Activated B cell treated with CpG ODN at 0.5 μM for 24 hours (primary cell): ENCODE measurements around the gene GCNT2. TPM values are rescaled to one million over a fixed set of nuclear protein-coding genes. Genes with fewer than 3 reads are reported as not detected.
"Not testable (repeated sequence)": the region's sequence is repeated elsewhere in the genome, so short reads cannot be mapped to it uniquely, and the experiment has no call there.

Source experiments
- ATAC-seq: fragments of 200-7000 bp; cut with Tn5 transposase; one replicate; pipeline ENCODE4 v1.10.0; 2021; ENCODE audit warnings: low read depth, mild to moderate bottlenecking, moderate library complexity
- CTCF ChIA-PET: fragments of 350-600 bp; sonication (Branson Sonifier 250); formaldehyde crosslinking; loops from one replicate; lab custom pipeline; 2021; ENCODE audit warnings: antibody characterized with exemption; lab: Charles Lee
- POLR2A ChIA-PET: fragments of 350-600 bp; sonication (Branson Sonifier 250); formaldehyde crosslinking; loops from one replicate; lab custom pipeline; 2021; ENCODE audit warnings: antibody characterized with exemption; lab: Charles Lee
- DNase-seq: peaks from one replicate; pipeline ENCODE4 v3.0.0; 2022
- H3K27ac Mint-ChIP-seq: one replicate; pipeline ENCODE4 v1.8.0; 2020; ENCODE audit warnings: mixed read lengths
- H3K27me3 Mint-ChIP-seq: one replicate; pipeline ENCODE4 v1.8.0; 2021; ENCODE audit warnings: mixed read lengths
- H3K36me3 Mint-ChIP-seq: one replicate; pipeline ENCODE4 v1.8.0; 2021; ENCODE audit warnings: low read depth, mixed read lengths
- H3K4me1 Mint-ChIP-seq: one replicate; pipeline ENCODE4 v1.8.0; 2021; ENCODE audit warnings: mixed read lengths
- H3K4me3 Mint-ChIP-seq: one replicate; pipeline ENCODE4 v1.8.0; 2020; ENCODE audit warnings: mild to moderate bottlenecking, mixed read lengths
- H3K9me3 Mint-ChIP-seq: one replicate; pipeline ENCODE4 v1.8.0; 2020; ENCODE audit warnings: mixed read lengths
- CTCF ChIP-seq: fragments of 200-600 bp; IDR thresholded peaks from one replicate; pipeline ENCODE4 v1.8.0; 2022; ENCODE audit warnings: antibody characterized with exemption, mild to moderate bottlenecking
- intact Hi-C: fragments of 100-400 bp; cut with micrococcal nuclease; formaldehyde crosslinking; loops from one replicate; pipeline ENCODE4 v1.15.1; 2024
- total RNA-seq: library from RNA; stranded (reverse); gene quantifications from 2 replicates; pipeline ENCODE4 v1.2.3, GENCODE V29; 2022

GCNT2 gene
- total RNA-seq, 1 donor from 2014 or later = 25.9 TPM

GRCh38 chr6:10481101-10481500 is 40.0 kb upstream of the GCNT2 start:
- no peaks in the 10 kb centered on the region for H3K36me3 Mint-ChIP-seq

GRCh38 chr6:10482636-10483257 is 38.4 kb upstream of the GCNT2 start:
- POLR2A ChIA-PET = no interaction called here
- Mint-ChIP-seq H3K36me3 (no peaks in the 10 kb centered on the region), H3K9me3 (peaks cover 2% of the 10 kb centered on the region), H3K4me1 (no peaks in the 10 kb centered on the region), H3K4me3 (no peak overlapping the region), H3K27ac (no peak overlapping the region), H3K27me3 (peaks cover 11% of the 10 kb centered on the region)
- intact Hi-C loops = no loop called here
- DNase-seq = no peak
- CTCF ChIA-PET = interaction anchor here (5.0 to 5.1 kb wide), 2 partner anchors 319 to 588 kb away, joined by 61 to 89 read pairs; no protein-coding TSS in a partner anchor
- TF ChIP-seq CTCF = no peak
- no peak for ATAC-seq

More at GRCh38 chr6:10481101-10481500, 40.0 kb upstream of the GCNT2 start:
- no peak overlapping the region for H3K4me3 Mint-ChIP-seq
- intact Hi-C loops = no loop called here
- H3K27me3 Mint-ChIP-seq = peaks cover 11% of the 10 kb centered on the region
- H3K9me3 Mint-ChIP-seq = no peaks in the 10 kb centered on the region
- H3K4me1 Mint-ChIP-seq = no peaks in the 10 kb centered on the region
- CTCF ChIA-PET = interaction anchor here (0.7 to 5.1 kb wide), 5 partner anchors 29 to 703 kb away, joined by 3 to 89 read pairs (median 5); no protein-coding TSS in a partner anchor
- POLR2A ChIA-PET = no interaction called here
- no peak for TF ChIP-seq CTCF
- ATAC-seq = no peak
- no peak overlapping the region for H3K27ac Mint-ChIP-seq
- no peak for DNase-seq

DNA sequence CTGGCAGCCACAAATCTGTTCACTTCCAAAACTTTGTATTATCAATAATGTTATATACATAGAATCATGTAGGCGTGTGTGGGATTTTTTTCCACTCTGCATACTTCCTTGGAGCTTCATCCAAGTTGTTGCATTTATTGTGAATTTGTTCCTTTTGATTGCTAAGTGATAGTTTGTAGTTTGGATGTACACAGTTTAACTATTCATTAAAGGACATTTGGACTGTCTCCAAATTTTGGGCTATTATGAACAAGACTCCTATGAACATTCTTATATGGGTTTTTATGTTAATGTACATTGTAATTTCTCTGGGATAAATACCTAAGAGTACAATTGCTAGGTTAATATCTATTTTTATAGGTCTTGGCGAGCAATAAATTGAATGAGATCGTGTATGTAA is 36.2 kb upstream of the GCNT2 start:
- Mint-ChIP-seq H3K27ac (no peak overlapping the region), H3K4me1 (no peaks in the 10 kb centered on the region), H3K9me3 (peaks cover 2% of the 10 kb centered on the region), H3K4me3 (no peak overlapping the region), H3K36me3 (no peaks in the 10 kb centered on the region), H3K27me3 (peaks cover 6% of the 10 kb centered on the region)
- CTCF ChIA-PET = no interaction called here
- intact Hi-C loops = no loop called here
- no peak for ATAC-seq
- no peak for DNase-seq
- TF ChIP-seq CTCF = no peak
- POLR2A ChIA-PET = no interaction called here

- Mint-ChIP-seq H3K4me3 (no peak overlapping the region), H3K9me3 (peaks cover 2% of the 10 kb centered on the region), H3K36me3 (no peaks in the 10 kb centered on the region), H3K27me3 (peaks cover 6% of the 10 kb centered on the region), H3K4me1 (no peaks in the 10 kb centered on the region), H3K27ac (no peak overlapping the region)
- TF ChIP-seq CTCF = no peak
- ChIA-PET POLR2A (no interaction called here), CTCF (no interaction called here)
- ATAC-seq (no peak), DNase-seq (no peak)
- intact Hi-C loops = no loop called here
Measured at GRCh38 chr6:10485406-10485805, 35.7 kb upstream of the GCNT2 start.

DNA sequence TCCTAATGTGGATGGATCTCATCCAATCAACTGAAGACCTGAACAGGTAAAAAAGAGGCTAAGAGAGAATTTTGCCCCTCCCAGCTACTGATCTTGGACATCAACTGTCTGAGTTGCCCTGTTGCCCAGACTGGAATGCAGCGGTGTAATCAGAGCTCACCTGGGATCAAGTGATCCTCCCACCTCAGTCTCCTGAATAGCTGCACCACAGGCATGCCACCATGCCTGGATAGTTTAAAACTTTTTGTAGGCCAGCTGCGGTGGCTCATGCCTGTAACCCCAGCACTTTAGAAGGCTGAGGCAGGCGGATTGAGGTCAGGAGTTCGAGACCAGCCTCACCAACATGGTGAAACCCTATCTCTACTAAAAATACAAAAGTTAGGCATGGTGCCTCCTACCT is 34.9 kb upstream of the GCNT2 start:
- DNase-seq = no peak
- no peaks in the 10 kb centered on the region for H3K36me3 Mint-ChIP-seq
- H3K27me3 Mint-ChIP-seq = peaks cover 6% of the 10 kb centered on the region
- intact Hi-C loops = no loop called here
- ATAC-seq = no peak
- ChIA-PET POLR2A (no interaction called here), CTCF (interaction anchor here (1.0 kb wide), 1 partner anchor 8 kb away, joined by 3 read pairs; no protein-coding TSS in a partner anchor)
- H3K4me3 Mint-ChIP-seq = no peak overlapping the region
- peaks cover 2% of the 10 kb centered on the region for H3K9me3 Mint-ChIP-seq
- H3K4me1 Mint-ChIP-seq = no peaks in the 10 kb centered on the region
- no peak for TF ChIP-seq CTCF
- no peak overlapping the region for H3K27ac Mint-ChIP-seq

GRCh38 chr6:10486944-10487588 is 34.1 kb upstream of the GCNT2 start:
- H3K27me3 Mint-ChIP-seq, ATAC-seq, H3K27ac Mint-ChIP-seq, H3K4me1 Mint-ChIP-seq, POLR2A ChIA-PET, H3K4me3 Mint-ChIP-seq, intact Hi-C loops, H3K9me3 Mint-ChIP-seq, H3K36me3 Mint-ChIP-seq, DNase-seq: not testable (repeated sequence)
- CTCF ChIA-PET = interaction anchor here (1.0 kb wide), 1 partner anchor 9 kb away, joined by 3 read pairs; no protein-coding TSS in a partner anchor
